Astrocyte (in vitro differentiated cells and primary cell): ENCODE measurements around the gene PRKCA. TPM values are rescaled to one million over a fixed set of nuclear protein-coding genes. Genes with fewer than 3 reads are reported as not detected.
"Not testable (repeated sequence)": the region's sequence is repeated elsewhere in the genome, so short reads cannot be mapped to it uniquely, and the experiment has no call there.

Source experiments
- DNase-seq: peaks from one replicate; pipeline ENCODE4 v3.0.0-alpha.2; 2010; ENCODE audit warnings: low read depth
- FAIRE-seq: peaks from 2 replicates; lab custom pipeline; 2011; peaks lifted over from hg19 to GRCh38; lab: Jason Lieb, UNC
- H2AFZ ChIP-seq: 2 replicates; pipeline ENCODE4 v1.6.0; 2012; ENCODE audit warnings: low read depth, low read length, inconsistent platforms
- H3K27ac ChIP-seq: 2 replicates; pipeline ENCODE4 v1.5.1; 2011; ENCODE audit warnings: low read depth, low read length, inconsistent platforms
- H3K27me3 ChIP-seq: 2 replicates; pipeline ENCODE4 v1.6.0; 2011; ENCODE audit warnings: low read length, inconsistent platforms; ENCODE audit not compliant: insufficient read depth
- H3K36me3 ChIP-seq: 2 replicates; pipeline ENCODE4 v1.5.1; 2011; ENCODE audit warnings: low read length, inconsistent platforms; ENCODE audit not compliant: insufficient read depth
- H3K4me1 ChIP-seq: 2 replicates; pipeline ENCODE4 v1.5.1; 2011; ENCODE audit warnings: low read length, inconsistent platforms; ENCODE audit not compliant: insufficient read depth
- H3K4me2 ChIP-seq: 2 replicates; pipeline ENCODE4 v1.6.0; 2012; ENCODE audit warnings: low read length, inconsistent platforms
- H3K4me3 ChIP-seq: 2 replicates; pipeline ENCODE4 v1.5.1; 2011; ENCODE audit warnings: low read depth, mild to moderate bottlenecking, low read length, inconsistent platforms; ENCODE audit not compliant: insufficient read depth
- H3K79me2 ChIP-seq: 2 replicates; pipeline ENCODE4 v1.6.0; 2012; ENCODE audit warnings: mild to moderate bottlenecking, low read length, inconsistent platforms; ENCODE audit not compliant: insufficient read depth
- H3K9ac ChIP-seq: 2 replicates; pipeline ENCODE4 v1.6.0; 2012; ENCODE audit warnings: mild to moderate bottlenecking, low read length, inconsistent platforms
- H3K9me3 ChIP-seq: 2 replicates; pipeline ENCODE4 v1.5.1; 2012; ENCODE audit warnings: low read depth, mild to moderate bottlenecking, low read length, inconsistent platforms; ENCODE audit not compliant: insufficient read depth
- H4K20me1 ChIP-seq: 2 replicates; pipeline ENCODE4 v1.6.0; 2012; ENCODE audit warnings: low read length, inconsistent platforms; ENCODE audit not compliant: insufficient read depth
- H3K27ac Mint-ChIP-seq: one replicate; pipeline ENCODE4 v1.8.0; 2021; ENCODE audit warnings: mild to moderate bottlenecking, mixed read lengths; ENCODE audit not compliant: unreplicated experiment
- H3K27me3 Mint-ChIP-seq: one replicate; pipeline ENCODE4 v1.8.0; 2021; ENCODE audit warnings: low read depth, mixed read lengths; ENCODE audit not compliant: unreplicated experiment
- H3K36me3 Mint-ChIP-seq: one replicate; pipeline ENCODE4 v1.8.0; 2021; ENCODE audit warnings: low read depth, mixed read lengths; ENCODE audit not compliant: unreplicated experiment
- H3K4me1 Mint-ChIP-seq: one replicate; pipeline ENCODE4 v1.8.0; 2021; ENCODE audit warnings: low read depth, mixed read lengths; ENCODE audit not compliant: unreplicated experiment
- H3K4me3 Mint-ChIP-seq: one replicate; pipeline ENCODE4 v1.8.0; 2021; ENCODE audit warnings: mild to moderate bottlenecking, moderate library complexity, mixed read lengths; ENCODE audit not compliant: unreplicated experiment
- H3K9me3 Mint-ChIP-seq: one replicate; pipeline ENCODE4 v1.8.0; 2021; ENCODE audit warnings: mild to moderate bottlenecking, mixed read lengths; ENCODE audit not compliant: unreplicated experiment
- EZH2 ChIP-seq: IDR thresholded peaks from 2 replicates; pipeline ENCODE4 v1.6.1; 2012; ENCODE audit warnings: mild to moderate bottlenecking, low read length, inconsistent platforms; ENCODE audit not compliant: insufficient read depth
- total RNA-seq: library from RNA; stranded (reverse); gene quantifications from 2 replicates; pipeline ENCODE4 v1.2.1, GENCODE V29; 2021
- TF ChIP-seq, protein P1 (sequence below): IDR thresholded peaks from 2 replicates; pipeline ENCODE4 v1.5.1; 2011; ENCODE audit warnings: low read depth, mild to moderate bottlenecking, inconsistent platforms, low read length, moderate library complexity; ENCODE audit not compliant: insufficient read depth

The PRKCA gene
- total RNA-seq, 1 donor from 2014 or later: 49.9 TPM

- peaks cover 16% of the 10 kb centered on the region for H3K4me1 ChIP-seq
- no peak overlapping the region for H3K27ac ChIP-seq
- no peaks in the 10 kb centered on the region for H3K27me3 ChIP-seq
- H3K4me2 ChIP-seq: no peak overlapping the region
- no peak for FAIRE-seq
- no peak overlapping the region for H3K27ac Mint-ChIP-seq
- no peak overlapping the region for H3K4me3 ChIP-seq
- no peak overlapping the region for H3K4me3 Mint-ChIP-seq
- peaks cover 6% of the 10 kb centered on the region for H4K20me1 ChIP-seq
- H3K79me2 ChIP-seq: peaks cover 18% of the 10 kb centered on the region
- H3K36me3 Mint-ChIP-seq: no peaks in the 10 kb centered on the region
- H3K27me3 Mint-ChIP-seq: no peaks in the 10 kb centered on the region
- H3K9ac ChIP-seq: no peak overlapping the region
- H2AFZ ChIP-seq: no peak overlapping the region
- no peak for TF ChIP-seq EZH2
- TF ChIP-seq, protein P1, sequence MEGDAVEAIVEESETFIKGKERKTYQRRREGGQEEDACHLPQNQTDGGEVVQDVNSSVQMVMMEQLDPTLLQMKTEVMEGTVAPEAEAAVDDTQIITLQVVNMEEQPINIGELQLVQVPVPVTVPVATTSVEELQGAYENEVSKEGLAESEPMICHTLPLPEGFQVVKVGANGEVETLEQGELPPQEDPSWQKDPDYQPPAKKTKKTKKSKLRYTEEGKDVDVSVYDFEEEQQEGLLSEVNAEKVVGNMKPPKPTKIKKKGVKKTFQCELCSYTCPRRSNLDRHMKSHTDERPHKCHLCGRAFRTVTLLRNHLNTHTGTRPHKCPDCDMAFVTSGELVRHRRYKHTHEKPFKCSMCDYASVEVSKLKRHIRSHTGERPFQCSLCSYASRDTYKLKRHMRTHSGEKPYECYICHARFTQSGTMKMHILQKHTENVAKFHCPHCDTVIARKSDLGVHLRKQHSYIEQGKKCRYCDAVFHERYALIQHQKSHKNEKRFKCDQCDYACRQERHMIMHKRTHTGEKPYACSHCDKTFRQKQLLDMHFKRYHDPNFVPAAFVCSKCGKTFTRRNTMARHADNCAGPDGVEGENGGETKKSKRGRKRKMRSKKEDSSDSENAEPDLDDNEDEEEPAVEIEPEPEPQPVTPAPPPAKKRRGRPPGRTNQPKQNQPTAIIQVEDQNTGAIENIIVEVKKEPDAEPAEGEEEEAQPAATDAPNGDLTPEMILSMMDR: no peak
- H3K9me3 Mint-ChIP-seq: no peaks in the 10 kb centered on the region
- peaks cover 23% of the 10 kb centered on the region for H3K4me1 Mint-ChIP-seq
- H3K9me3 ChIP-seq: no peaks in the 10 kb centered on the region
- DNase-seq: no peak
- no peaks in the 10 kb centered on the region for H3K36me3 ChIP-seq
These were observed 186.5 kb downstream of the PRKCA start for GRCh38 chr17:66488864-66489263.

DNA sequence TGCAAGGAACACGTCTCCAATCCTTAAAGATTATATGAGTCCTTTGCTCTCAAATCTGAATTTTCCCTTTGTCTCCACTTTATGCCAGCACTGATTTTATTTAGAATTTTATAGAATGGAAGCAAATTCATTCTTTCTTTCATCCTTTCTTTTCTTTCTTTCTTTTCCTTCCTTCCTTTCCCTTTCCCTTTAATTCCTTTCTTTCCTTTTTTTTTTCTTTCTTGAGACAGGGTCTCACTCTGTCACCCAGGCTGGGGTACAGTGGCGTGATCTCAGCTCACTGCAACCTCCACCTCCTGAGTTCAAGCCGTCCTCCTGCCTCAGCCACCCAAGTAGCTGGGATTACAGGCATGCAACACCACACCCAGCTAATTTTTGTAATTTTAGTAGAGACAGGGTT is 187.2 kb downstream of the PRKCA start:
- H3K36me3 Mint-ChIP-seq: not testable (repeated sequence)

DNA sequence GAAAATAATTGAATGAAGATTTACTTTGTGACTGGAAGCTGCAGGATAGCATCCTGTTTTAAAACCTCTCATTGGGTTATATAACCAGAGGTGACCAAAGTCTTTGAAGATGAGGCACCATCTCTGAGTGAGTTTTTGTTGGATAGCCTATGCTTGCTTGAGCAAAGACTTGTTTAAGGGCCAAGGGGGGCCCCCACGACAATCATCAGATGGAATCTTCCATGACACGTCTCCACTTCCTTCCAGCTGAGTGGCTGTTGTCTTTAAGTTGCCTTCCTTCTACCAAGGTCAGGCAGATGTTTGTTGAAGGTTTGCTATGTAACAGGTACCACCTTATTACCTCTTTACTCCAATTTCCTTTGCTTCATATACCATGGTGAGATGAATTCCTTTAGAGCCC is 188.8 kb downstream of the PRKCA start:
- DNase-seq: no peak
- no peak overlapping the region for H3K4me3 ChIP-seq
- H3K79me2 ChIP-seq: peaks cover 15% of the 10 kb centered on the region
- no peak overlapping the region for H3K27ac ChIP-seq
- Mint-ChIP-seq H3K27me3 (no peaks in the 10 kb centered on the region), H3K27ac (no peak overlapping the region), H3K36me3 (no peaks in the 10 kb centered on the region), H3K4me1 (peaks cover 35% of the 10 kb centered on the region), H3K4me3 (no peak overlapping the region), H3K9me3 (no peaks in the 10 kb centered on the region)
- TF ChIP-seq, protein P1: no peak
- no peak for TF ChIP-seq EZH2
- no peaks in the 10 kb centered on the region for H3K9me3 ChIP-seq
- H3K4me2 ChIP-seq: no peak overlapping the region
- no peaks in the 10 kb centered on the region for H3K27me3 ChIP-seq
- H3K9ac ChIP-seq: no peak overlapping the region
- H3K36me3 ChIP-seq: no peaks in the 10 kb centered on the region
- FAIRE-seq: no peak
- peaks cover 23% of the 10 kb centered on the region for H3K4me1 ChIP-seq
- H4K20me1 ChIP-seq: peaks cover 6% of the 10 kb centered on the region
- no peak overlapping the region for H2AFZ ChIP-seq

More for the DNA sequence above, 187.2 kb downstream of the PRKCA start:
- not testable (repeated sequence) for H3K9me3 Mint-ChIP-seq, H3K4me3 Mint-ChIP-seq, H3K9ac ChIP-seq, H3K9me3 ChIP-seq, H2AFZ ChIP-seq, H4K20me1 ChIP-seq, H3K27me3 ChIP-seq, H3K4me3 ChIP-seq, H3K27me3 Mint-ChIP-seq, H3K36me3 ChIP-seq, DNase-seq, H3K4me2 ChIP-seq, H3K27ac ChIP-seq, H3K27ac Mint-ChIP-seq, FAIRE-seq
- Histone ChIP-seq H3K4me1 (peaks cover 23% of the 10 kb centered on the region), H3K79me2 (peaks cover 16% of the 10 kb centered on the region)
- H3K4me1 Mint-ChIP-seq: peaks cover 30% of the 10 kb centered on the region
